ENCODE measurements around the gene CTCFL. TPM values are rescaled to one million over a fixed set of nuclear protein-coding genes. Genes with fewer than 3 reads are reported as not detected.

CTCFL gene
- total and polyA plus RNA-seq, 5 experiments from 2014 or later: not detected

DNA sequence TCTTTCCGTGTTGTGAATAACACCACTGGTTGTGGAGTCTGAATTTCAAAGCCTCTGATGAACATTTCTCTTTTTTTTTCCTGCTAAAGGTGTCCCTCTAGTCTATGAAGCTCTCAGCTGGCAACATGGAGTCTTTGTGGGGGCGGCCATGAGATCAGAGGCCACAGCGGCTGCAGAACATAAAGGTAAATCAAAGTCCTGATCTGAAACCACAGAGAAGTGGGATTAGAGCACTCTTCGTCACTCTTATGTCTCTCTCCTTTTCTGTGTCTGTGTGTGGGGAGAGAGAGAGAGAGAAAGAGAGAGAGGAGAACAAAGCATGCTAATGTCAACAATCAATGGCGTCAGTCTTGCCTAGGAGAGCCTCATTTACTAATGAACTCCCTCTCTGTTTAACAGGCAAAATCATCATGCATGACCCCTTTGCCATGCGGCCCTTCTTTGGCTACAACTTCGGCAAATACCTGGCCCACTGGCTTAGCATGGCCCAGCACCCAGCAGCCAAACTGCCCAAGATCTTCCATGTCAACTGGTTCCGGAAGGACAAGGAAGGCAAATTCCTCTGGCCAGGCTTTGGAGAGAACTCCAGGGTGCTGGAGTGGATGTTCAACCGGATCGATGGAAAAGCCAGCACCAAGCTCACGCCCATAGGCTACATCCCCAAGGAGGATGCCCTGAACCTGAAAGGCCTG, 40.2 kb upstream of the CTCFL start:
- peak overlapping the region in 1 of 10 donors; percentile 7 for H3K27ac Mint-ChIP-seq
- no peaks in the 10 kb centered on the region for H3K36me3 Mint-ChIP-seq
- POLR2A ChIA-PET: no interaction called here
- ATAC-seq: no peak
- H3K4me1 Mint-ChIP-seq: no peaks in the 10 kb centered on the region
- peak in 1 of 10 donors; percentile 30 for DNase-seq
- H3K4me3 Mint-ChIP-seq: no peak overlapping the region
- H3K27me3 Mint-ChIP-seq: peaks cover 0 to 33% (median 17%) of the 10 kb centered on the region in 5 donors
- H3K9me3 Mint-ChIP-seq: no peaks in the 10 kb centered on the region

DNA sequence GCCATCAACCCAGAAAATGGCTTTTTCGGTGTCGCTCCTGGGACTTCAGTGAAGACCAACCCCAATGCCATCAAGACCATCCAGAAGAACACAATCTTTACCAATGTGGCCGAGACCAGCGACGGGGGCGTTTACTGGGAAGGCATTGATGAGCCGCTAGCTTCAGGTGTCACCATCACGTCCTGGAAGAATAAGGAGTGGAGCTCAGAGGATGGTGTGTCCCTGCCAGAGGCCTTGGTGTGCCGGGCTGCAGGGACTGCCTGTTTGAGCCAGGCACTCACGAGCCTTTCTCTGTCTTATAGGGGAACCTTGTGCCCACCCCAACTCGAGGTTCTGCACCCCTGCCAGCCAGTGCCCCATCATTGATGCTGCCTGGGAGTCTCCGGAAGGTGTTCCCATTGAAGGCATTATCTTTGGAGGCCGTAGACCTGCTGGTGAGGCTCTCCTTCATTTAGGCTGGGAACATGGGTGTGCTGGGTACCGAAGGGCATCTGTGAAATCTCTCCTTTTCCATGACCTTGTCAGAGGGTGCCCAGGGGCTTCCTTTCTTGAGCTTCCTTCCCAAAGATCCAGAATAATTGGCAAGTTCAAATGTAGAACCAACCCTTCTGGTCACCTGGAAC, 39.4 kb upstream of the CTCFL start:
- H3K9me3 Mint-ChIP-seq: no peaks in the 10 kb centered on the region

DNA sequence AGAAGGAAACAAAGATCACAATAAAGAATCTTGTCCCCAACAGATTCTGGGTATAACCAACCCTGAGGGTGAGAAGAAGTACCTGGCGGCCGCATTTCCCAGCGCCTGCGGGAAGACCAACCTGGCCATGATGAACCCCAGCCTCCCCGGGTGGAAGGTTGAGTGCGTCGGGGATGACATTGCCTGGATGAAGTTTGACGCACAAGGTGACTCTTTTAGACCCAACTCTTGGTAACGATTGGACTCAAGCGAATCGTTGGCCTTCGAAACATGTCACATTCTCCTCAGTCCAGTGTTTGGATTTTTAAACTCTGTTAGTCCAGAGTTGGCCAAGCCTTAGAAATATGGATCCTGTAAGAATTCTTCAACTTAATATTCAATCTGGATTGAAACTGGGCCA, 38.6 kb upstream of the CTCFL start:
- Mint-ChIP-seq H3K27me3 (peaks cover 0 to 35% (median 16%) of the 10 kb centered on the region in 5 donors), H3K9me3 (no peaks in the 10 kb centered on the region), H3K4me3 (no peak overlapping the region), H3K4me1 (no peaks in the 10 kb centered on the region), H3K27ac (peak overlapping the region in 1 of 10 donors; percentile 60), H3K36me3 (no peaks in the 10 kb centered on the region)
- POLR2A ChIA-PET: no interaction called here
- no peak for ATAC-seq
- DNase-seq: peak in 1 of 10 donors; percentile 15

More for the DNA sequence above, 39.4 kb upstream of the CTCFL start:
- Mint-ChIP-seq H3K36me3 (no peaks in the 10 kb centered on the region), H3K4me3 (no peak overlapping the region), H3K4me1 (no peaks in the 10 kb centered on the region), H3K27me3 (peaks cover 0 to 34% (median 19%) of the 10 kb centered on the region in 5 donors), H3K27ac (no peak overlapping the region)
- POLR2A ChIA-PET: no interaction called here
- peak in 1 of 10 donors; percentile 3 for DNase-seq
- no peak for ATAC-seq

DNA sequence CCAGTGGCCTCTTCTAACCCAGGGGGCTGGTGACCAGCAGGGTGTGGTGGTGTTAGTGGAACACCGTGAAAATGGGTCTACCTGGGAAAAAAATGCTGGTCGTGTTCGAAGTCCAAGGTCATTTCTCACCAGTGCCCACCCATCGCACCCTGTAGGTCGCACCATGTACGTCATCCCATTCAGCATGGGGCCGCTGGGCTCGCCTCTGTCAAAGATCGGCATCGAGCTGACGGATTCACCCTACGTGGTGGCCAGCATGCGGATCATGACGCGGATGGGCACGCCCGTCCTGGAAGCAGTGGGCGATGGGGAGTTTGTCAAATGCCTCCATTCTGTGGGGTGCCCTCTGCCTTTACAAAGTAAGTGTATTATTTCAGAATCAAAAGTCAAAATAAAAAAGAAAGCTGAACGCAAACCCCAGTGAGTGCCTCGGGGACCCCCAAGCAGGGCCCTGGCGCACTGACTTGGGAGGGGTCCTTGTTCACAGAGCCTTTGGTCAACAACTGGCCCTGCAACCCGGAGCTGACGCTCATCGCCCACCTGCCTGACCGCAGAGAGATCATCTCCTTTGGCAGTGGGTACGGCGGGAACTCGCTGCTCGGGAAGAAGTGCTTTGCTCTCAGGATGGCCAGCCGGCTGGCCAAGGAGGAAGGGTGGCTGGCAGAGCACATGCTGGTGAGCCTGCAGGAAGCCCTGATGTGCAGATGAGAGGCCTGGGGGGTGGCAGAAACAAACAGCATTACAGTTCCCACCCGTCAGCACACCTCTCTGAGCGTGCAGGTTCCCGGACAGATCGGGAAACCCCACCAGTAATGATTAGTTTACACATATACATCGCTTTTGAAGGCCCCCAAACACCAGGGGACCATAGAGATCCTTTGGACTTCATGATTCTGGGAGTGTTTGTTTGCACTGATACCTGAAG, 37.9 kb upstream of the CTCFL start:
- POLR2A ChIA-PET: no interaction called here
- Mint-ChIP-seq H3K36me3 (no peaks in the 10 kb centered on the region), H3K9me3 (no peaks in the 10 kb centered on the region), H3K4me3 (no peak overlapping the region), H3K4me1 (no peaks in the 10 kb centered on the region), H3K27me3 (peaks cover 5 to 35% (median 14%) of the 10 kb centered on the region in 5 donors), H3K27ac (peak overlapping the region in 1 of 10 donors; percentile 60)
- DNase-seq (peak in 1 of 10 donors; percentile 52), ATAC-seq (no peak)

DNA sequence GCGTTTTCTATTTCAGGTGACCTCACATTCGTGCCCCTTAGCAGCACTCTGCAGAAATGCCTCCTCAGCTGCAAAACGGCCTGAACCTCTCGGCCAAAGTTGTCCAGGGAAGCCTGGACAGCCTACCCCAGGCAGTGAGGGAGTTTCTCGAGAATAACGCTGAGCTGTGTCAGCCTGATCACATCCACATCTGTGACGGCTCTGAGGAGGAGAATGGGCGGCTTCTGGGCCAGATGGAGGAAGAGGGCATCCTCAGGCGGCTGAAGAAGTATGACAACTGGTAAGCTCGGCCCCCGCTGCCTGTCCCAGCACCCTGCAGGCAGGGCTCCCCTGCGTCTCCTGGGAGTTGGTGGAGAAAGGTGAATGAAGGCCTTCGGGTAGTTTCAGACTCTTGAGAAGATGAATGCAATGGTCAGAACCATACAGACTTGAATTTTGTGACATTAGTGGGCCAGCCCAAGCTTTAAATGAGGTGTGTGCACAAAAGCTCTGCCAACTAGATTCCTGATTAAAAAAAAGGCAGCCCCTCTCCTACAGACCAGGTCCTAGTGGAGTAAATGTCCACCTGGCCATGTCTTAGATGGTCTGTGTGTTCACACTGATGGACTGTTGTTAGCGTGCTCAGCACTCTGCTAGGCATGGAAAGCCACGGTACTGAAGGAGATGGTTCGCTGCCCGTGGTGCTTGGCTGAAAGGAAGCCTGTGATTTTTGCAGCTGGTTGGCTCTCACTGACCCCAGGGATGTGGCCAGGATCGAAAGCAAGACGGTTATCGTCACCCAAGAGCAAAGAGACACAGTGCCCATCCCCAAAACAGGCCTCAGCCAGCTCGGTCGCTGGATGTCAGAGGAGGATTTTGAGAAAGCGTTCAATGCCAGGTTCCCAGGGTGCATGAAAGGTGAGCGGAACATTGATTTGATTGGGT, 36.7 kb upstream of the CTCFL start:
- Mint-ChIP-seq H3K27me3 (peaks cover 10 to 40% (median 22%) of the 10 kb centered on the region in 5 donors), H3K36me3 (no peaks in the 10 kb centered on the region), H3K4me1 (no peaks in the 10 kb centered on the region), H3K27ac (no peak overlapping the region), H3K4me3 (no peak overlapping the region), H3K9me3 (no peaks in the 10 kb centered on the region)
- DNase-seq (peak in 1 of 10 donors; percentile 30), ATAC-seq (no peak)
- POLR2A ChIA-PET: no interaction called here

DNA sequence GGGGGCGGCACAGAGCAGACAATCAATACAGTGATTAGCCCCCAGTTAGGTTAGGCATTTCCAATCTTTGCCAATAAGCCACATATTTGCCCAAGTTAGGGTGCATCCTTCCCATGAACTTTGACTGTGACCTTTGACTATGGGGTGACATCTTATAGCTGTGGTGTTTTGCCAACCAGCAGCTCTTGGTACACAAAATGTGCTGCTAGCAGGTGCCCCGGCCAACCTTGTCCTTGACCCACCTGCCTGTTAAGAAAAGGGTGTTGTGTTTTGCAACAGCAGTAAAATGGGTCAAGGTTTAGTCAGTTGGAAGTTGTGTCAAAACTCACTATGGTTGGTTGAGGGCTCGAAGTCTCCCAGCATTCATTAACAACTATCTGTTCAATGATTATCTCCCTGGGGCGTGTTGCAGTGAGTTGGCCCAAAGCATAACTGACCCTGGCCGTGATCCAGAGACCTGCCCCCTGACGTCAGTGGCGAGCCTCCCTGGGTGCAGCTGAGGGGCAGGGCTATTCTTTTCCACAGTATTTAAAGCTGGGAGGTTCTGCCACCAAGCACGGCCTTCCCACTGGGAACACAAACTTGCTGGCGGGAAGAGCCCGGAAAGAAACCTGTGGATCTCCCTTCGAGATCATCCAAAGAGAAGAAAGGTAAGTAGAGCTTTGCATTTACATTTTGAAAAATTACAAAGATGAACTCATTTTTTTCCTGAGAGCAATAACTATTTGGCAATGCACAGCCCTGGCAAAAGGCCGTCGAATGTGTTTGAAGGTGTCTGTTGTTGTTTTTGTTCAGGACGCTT, 35.8 kb upstream of the CTCFL start, which contains the start of gene PCK1:
PCK1 (plus strand) TSS at position 557 of the 802 bp plus-strand sequence. CDS start 302 bp downstream, outside the sequence.
- POLR2A ChIA-PET: no interaction called here
- Mint-ChIP-seq H3K4me1 (no peaks in the 10 kb centered on the region), H3K27me3 (peaks cover 10 to 40% (median 23%) of the 10 kb centered on the region in 5 donors), H3K36me3 (no peaks in the 10 kb centered on the region), H3K9me3 (no peaks in the 10 kb centered on the region), H3K27ac (peak within 1 kb of the TSS in 1 of 10 donors; percentile 36), H3K4me3 (no peak within 1 kb of the TSS)
- ATAC-seq: no peak
- peak in 1 of 10 donors; percentile 53 for DNase-seq

DNA sequence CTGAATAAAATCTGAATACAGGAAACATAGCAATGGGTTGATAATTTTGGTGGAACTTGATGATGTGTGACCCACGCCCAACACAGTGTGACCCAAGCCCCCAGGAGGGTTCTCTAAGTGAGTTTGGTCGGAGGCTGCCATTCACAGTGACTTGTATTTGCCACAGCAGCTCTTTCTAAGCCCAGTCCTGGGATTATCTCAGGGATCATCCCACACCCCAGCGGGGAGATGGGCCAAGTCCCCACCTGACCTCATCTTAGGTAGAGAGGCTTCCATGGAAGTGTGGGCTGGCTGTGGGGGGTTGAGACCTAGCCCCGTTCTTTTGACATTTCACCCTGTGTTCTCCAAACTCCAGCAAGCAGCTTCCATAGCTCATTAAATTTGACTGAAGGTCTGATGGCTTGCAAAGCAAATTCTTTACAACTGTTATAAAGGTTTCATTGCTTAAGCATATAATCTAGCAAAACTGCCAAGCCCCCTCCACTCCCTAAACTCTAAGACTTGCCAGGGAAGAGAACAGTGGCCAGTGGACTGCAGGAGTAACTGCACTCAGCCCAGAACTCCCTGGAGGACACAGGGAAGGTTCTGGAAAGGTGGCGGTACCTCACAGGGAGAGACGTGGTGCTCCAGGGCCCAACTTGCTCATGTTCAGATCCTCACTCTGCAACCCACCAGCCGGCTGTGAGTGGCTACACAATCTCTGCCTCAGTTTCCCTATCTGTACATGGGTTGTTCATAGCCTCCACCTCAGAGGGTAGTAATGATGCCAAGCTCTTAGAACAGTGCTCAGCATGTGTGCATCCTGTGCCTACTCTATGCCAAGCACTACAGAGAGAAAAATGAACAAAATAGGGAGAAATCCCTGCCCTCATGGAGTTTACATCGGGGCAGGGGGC, 35.0 kb upstream of the CTCFL start:
- Mint-ChIP-seq H3K27ac (peak overlapping the region in 1 of 10 donors; percentile 36), H3K27me3 (peaks cover 10 to 40% (median 22%) of the 10 kb centered on the region in 5 donors), H3K4me1 (no peaks in the 10 kb centered on the region), H3K4me3 (no peak overlapping the region), H3K36me3 (no peaks in the 10 kb centered on the region), H3K9me3 (no peaks in the 10 kb centered on the region)
- POLR2A ChIA-PET: no interaction called here
- no peak for ATAC-seq
- DNase-seq: peak in 1 of 10 donors; percentile 22

GRCh38 chr20:57559289-57559634, 34.3 kb upstream of the CTCFL start:
- no peak overlapping the region for H3K27ac Mint-ChIP-seq
- H3K27me3 Mint-ChIP-seq: peaks cover 10 to 40% (median 19%) of the 10 kb centered on the region in 5 donors
- no peaks in the 10 kb centered on the region for H3K9me3 Mint-ChIP-seq
- H3K4me1 Mint-ChIP-seq: no peaks in the 10 kb centered on the region
- no peaks in the 10 kb centered on the region for H3K36me3 Mint-ChIP-seq
- DNase-seq (no peak), ATAC-seq (no peak)
- H3K4me3 Mint-ChIP-seq: no peak overlapping the region
- POLR2A ChIA-PET: no interaction called here

GRCh38 chr20:57558614-57559288, 33.8 kb upstream of the CTCFL start:
- POLR2A ChIA-PET: no interaction called here
- ATAC-seq (no peak), DNase-seq (peak in 1 of 10 donors; percentile 31)
- no peak overlapping the region for H3K4me3 Mint-ChIP-seq
- H3K27me3 Mint-ChIP-seq: peaks cover 10 to 40% (median 19%) of the 10 kb centered on the region in 5 donors
- H3K27ac Mint-ChIP-seq: peak overlapping the region in 1 of 10 donors; percentile 24
- no peaks in the 10 kb centered on the region for H3K36me3 Mint-ChIP-seq
- no peaks in the 10 kb centered on the region for H3K4me1 Mint-ChIP-seq
- H3K9me3 Mint-ChIP-seq: no peaks in the 10 kb centered on the region

DNA sequence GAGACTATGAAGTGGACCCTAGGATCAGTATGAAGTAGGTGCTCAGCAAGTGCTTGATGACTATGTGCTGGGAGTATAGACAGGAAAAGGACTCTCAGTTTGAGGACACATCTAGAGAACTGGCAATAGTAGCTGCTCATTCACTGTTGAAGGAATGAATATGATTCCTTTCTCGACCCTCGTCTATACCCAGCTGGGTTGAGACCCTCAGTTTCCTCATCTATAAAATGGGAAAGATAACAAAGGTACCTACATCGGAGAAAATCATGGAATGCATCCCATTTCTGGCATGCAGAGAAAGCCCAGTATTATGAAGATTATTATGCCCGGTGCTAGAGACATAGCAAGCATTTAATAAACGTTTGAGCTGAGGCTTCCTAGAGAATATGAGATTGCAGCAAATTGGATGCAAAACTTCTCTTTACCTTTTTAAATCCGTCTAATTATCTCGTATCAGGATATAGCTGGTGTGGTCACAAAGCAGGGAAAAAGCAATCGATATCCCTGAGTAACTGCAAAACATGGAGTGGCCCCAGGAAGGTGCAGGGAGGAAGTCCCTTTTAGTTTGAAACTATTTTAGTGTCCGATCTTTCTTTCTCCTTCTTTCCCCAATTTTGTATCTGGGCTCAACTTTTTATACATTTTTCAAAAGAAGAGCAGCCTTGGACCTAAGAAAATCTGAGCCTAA, 33.1 kb upstream of the CTCFL start:
- DNase-seq: no peak
- H3K9me3 Mint-ChIP-seq: no peaks in the 10 kb centered on the region
- H3K4me3 Mint-ChIP-seq: no peak overlapping the region
- H3K27me3 Mint-ChIP-seq: peaks cover 10 to 40% (median 19%) of the 10 kb centered on the region in 5 donors
- no peaks in the 10 kb centered on the region for H3K4me1 Mint-ChIP-seq
- no peaks in the 10 kb centered on the region for H3K36me3 Mint-ChIP-seq
- peak overlapping the region in 1 of 10 donors; percentile 24 for H3K27ac Mint-ChIP-seq
- POLR2A ChIA-PET: no interaction called here
- no peak for ATAC-seq

All from naive thymus-derived CD8-positive, alpha-beta T cell (primary cell).